Measurements from ENCODE around the gene ADIPOR1.

DNA sequence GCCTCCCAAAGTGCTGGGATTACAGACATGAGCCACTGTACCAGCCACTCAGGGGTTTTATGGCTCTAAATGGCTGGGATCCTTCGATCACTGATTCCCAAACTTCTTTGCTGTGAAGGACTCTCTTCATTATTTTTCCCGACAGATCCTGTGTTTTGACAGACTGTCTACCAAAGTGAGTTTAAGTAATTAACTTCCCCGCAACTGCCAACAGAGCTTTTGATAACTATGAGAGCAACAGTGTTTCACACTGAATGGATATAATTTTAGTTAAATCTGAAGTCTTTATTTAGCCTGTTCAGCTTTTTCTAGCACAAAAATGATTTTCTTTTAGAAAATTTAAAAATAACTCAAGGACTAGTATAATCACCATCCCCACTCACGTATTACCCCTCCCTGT, 56.6 kb downstream of the ADIPOR1 start:
- TF ChIP-seq, protein P1, sequence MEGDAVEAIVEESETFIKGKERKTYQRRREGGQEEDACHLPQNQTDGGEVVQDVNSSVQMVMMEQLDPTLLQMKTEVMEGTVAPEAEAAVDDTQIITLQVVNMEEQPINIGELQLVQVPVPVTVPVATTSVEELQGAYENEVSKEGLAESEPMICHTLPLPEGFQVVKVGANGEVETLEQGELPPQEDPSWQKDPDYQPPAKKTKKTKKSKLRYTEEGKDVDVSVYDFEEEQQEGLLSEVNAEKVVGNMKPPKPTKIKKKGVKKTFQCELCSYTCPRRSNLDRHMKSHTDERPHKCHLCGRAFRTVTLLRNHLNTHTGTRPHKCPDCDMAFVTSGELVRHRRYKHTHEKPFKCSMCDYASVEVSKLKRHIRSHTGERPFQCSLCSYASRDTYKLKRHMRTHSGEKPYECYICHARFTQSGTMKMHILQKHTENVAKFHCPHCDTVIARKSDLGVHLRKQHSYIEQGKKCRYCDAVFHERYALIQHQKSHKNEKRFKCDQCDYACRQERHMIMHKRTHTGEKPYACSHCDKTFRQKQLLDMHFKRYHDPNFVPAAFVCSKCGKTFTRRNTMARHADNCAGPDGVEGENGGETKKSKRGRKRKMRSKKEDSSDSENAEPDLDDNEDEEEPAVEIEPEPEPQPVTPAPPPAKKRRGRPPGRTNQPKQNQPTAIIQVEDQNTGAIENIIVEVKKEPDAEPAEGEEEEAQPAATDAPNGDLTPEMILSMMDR (IDR thresholded peaks at IDR 0.05) = no peak
- no peak for TF ChIP-seq POLR2A (IDR thresholded peaks at IDR 0.05)

Data from uterus (tissue), 2 donors.